GM19438 (cell line): ENCODE results near the gene MAPKBP1.
"Not testable (repeated sequence)": the region's sequence is repeated elsewhere in the genome, so short reads cannot be mapped to it uniquely, and the experiment has no call there.

Experiments
- ATAC-seq: cut with Tn5 transposase; IDR thresholded peaks from one replicate; pipeline ENCODE4 v1.9.1; 2021; ENCODE audit warnings: low read depth; ENCODE audit not compliant: unreplicated experiment

The MAPKBP1 gene, protein sequence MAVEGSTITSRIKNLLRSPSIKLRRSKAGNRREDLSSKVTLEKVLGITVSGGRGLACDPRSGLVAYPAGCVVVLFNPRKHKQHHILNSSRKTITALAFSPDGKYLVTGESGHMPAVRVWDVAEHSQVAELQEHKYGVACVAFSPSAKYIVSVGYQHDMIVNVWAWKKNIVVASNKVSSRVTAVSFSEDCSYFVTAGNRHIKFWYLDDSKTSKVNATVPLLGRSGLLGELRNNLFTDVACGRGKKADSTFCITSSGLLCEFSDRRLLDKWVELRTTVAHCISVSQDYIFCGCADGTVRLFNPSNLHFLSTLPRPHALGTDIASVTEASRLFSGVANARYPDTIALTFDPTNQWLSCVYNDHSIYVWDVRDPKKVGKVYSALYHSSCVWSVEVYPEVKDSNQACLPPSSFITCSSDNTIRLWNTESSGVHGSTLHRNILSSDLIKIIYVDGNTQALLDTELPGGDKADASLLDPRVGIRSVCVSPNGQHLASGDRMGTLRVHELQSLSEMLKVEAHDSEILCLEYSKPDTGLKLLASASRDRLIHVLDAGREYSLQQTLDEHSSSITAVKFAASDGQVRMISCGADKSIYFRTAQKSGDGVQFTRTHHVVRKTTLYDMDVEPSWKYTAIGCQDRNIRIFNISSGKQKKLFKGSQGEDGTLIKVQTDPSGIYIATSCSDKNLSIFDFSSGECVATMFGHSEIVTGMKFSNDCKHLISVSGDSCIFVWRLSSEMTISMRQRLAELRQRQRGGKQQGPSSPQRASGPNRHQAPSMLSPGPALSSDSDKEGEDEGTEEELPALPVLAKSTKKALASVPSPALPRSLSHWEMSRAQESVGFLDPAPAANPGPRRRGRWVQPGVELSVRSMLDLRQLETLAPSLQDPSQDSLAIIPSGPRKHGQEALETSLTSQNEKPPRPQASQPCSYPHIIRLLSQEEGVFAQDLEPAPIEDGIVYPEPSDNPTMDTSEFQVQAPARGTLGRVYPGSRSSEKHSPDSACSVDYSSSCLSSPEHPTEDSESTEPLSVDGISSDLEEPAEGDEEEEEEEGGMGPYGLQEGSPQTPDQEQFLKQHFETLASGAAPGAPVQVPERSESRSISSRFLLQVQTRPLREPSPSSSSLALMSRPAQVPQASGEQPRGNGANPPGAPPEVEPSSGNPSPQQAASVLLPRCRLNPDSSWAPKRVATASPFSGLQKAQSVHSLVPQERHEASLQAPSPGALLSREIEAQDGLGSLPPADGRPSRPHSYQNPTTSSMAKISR (N-terminal part only)

DNA sequence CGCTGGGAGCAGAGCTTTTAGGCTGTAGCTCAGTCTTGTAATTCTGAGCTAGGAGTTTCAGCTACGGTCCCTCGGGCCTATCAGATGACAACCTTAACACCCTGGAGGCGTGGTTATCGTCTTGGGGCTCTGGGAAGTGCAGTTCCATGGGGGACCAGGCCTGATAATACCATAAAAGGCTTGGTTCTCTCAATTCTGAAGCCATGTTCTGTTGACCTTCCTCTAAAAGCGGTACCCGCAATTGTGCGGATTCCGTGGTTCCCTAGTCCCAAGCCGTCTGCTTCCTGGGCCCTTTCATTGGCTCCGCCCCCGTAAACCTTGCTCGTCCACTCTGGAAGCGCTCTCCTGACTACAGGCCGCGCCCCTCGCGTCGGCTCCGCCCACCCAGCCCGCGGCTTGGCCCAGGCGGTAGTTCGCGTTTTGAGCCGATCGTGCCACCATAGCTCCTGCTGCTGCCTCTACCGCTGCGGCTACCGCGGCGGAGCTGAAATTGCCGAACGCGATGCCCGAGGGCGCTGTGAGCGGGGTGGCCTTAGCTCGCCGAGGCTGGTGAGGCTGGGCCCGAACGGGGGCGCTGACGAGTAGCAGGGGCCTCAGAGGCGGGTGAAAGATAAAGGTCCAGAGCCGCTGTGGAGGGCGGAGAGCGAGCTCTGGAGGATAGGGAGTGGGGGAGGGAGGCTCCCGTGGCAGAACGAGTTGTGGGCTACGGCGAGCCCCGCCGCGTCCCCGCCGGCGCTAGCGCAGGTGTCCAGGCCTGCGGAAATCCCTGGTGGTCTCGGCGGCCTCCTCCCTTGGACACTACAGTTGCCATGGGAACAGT lies at the start of gene MAPKBP1:
TSS of gene MAPKBP1 (plus strand) at position 423 of the 820 bp plus-strand sequence. CDS start 792 bp downstream, outside the sequence.
- peak; percentile 75 for ATAC-seq

DNA sequence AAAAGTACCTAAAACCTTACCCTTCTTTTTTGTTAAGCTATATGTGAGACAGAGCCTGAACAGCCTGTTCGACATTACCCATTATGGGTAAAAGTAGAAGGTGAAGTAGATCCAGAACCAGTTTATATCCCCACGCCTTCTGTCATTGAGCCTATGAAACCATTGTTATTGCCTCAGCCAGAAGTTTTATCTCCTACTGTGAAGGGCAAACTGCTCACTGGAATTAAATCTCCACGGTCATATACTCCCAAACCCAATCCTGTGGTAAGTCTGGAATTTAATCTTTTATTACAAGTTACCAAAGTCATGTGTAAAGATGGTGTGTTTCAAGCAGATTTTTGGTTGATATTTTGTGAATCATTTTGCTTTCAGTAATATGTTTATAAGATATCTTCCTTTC lies 47.1 kb upstream of the MAPKBP1 start:
- ATAC-seq = no peak

DNA sequence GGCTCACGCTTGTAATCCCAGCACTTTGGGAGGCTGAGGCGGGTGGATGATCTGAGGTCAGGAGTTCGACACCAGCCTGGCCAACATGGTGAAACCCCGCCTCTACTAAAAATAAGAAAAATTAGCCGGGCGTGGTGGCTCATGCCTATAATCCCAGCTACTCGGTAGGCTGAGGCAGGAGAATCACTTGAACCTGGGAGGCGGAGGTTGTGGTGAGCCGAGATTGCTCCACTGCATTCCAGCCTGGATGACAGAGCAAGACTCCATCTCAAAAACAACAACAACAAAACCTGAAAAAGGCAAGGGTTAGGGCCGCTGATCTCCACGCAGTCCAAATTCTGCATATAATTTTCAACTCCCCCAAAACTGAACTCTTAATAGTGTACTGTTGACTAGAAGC lies 46.2 kb upstream of the MAPKBP1 start:
- ATAC-seq = not testable (repeated sequence)

DNA sequence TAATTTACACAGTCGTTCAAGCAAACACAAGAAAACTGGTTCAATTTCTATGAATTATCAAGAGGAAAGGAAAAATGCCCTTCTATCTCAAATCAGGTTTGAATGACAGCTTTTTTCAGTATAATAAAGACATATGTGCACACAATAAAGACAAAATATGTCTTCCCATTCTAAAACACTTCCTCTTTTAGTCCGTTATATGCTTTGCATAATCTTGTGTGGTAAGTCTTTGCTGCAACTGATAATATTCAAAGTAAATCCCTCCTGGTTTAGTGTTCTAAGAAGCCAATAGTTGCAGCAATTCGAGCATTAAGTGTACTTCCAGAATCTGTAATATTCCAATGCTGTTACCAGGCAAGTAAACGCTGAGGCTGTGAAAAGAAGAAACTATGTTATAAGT lies 43.7 kb upstream of the MAPKBP1 start:
- no peak for ATAC-seq

DNA sequence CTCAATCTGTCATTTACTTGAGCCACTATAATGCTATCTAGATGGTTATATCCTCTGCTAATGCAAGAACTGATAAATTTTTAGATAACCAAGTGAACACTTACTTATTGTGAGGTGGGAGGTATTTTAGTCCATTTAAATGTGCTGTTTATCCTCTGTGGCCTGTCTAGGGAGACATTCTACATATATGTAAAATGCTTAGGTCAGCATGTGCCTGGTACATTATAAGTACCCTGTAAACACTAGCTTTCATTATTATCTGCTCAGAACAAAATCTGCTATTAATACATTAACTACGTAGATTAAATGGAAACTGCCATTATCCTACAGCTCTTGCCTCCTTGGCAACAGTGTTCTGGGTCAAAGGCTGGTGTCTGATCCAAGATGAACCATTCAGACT lies 41.8 kb upstream of the MAPKBP1 start:
- no peak for ATAC-seq

DNA sequence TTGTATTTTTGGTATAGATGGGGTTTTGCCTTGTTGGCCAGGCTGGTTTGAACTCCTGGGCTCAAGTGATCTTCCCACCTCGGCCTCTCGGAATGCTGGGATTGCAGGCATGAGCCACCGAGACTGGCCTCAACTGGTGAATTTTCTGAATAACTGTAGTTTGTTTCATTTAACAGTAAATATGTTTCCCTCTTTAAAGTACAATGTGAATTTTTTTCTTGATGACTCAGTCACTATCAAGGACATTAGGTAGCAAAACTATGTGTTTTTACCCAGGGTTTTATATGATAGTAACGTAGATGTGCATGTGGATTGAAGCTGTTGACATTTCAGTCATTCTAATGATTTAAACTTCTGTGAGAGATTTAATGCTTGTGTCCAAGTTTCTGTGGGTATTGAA lies 40.2 kb upstream of the MAPKBP1 start:
- no peak for ATAC-seq

DNA sequence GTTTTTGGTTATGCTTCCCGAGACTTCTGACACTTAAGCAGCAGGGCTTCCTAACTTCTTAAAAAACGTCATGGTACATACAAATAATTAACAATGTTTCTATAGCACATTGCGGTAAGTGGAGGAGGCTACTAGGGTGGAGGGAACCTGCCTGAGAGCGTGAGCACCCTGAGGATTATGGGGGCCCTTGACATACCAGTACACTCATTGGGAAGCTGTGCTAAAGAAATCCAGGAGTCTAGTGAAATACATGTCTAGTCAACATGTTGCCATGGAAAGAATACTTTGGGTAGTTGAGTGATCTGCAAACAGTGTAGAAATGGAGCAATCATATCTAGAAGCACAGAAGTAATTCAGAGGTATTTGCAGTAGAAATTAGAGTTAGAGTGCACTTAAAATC lies 39.2 kb upstream of the MAPKBP1 start:
- ATAC-seq = no peak

DNA sequence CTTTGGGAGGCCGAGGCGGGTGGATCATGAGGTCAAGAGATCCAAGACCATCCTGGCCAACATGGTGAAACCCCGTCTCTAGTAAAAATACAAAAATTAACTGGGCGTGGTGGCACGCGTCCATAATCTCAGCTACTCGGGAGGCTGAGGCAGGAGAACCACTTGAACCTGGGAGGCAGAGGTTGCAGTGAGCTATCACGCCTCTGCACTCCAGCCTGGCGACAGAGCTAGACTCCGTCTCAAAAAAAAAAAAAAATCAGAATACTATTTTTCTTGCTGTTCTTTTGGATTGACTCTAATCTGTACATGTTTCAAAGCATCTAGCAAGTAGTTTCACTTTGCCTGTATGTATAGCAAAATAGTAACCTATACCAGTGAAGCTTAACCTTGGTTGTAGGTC lies 38.8 kb upstream of the MAPKBP1 start:
- not testable (repeated sequence) for ATAC-seq

DNA sequence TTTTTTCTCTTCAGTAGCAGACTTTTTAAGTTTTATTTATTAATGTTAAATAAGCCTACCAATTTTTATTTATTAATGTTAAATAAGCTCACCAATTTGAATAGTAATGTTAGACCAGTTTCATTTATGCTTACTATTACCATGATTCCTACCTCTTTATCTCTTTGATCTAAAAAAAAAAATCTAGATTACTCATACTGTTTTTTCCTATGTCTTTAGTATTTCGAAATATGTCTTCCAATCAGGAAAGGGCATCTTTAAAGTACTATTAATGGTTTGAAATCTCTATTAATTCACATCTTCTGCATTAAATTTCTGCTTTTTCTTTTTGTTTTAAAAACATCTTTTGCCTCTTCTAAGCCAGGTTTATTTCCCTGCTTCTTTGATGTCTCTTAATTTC lies 27.5 kb upstream of the MAPKBP1 start:
- no peak for ATAC-seq

DNA sequence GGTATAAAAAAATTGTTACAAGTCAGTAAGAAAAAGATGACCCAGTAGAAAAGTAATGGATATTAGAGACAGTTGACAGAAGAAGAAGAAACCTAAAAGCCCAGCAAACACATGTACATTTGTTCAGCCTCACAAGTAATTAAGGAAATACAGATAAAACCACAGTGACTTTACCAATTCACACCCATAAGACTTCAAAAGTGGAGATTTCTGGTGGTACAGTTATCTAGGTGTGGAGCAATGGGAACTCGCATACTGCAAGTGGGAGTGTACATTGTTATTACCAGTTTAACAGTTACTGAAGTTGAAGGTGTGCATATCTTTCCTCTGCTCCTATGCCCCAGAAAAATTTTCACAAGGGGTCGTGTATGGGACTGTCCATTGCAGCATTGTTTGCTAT lies 18.1 kb upstream of the MAPKBP1 start:
- ATAC-seq = no peak

DNA sequence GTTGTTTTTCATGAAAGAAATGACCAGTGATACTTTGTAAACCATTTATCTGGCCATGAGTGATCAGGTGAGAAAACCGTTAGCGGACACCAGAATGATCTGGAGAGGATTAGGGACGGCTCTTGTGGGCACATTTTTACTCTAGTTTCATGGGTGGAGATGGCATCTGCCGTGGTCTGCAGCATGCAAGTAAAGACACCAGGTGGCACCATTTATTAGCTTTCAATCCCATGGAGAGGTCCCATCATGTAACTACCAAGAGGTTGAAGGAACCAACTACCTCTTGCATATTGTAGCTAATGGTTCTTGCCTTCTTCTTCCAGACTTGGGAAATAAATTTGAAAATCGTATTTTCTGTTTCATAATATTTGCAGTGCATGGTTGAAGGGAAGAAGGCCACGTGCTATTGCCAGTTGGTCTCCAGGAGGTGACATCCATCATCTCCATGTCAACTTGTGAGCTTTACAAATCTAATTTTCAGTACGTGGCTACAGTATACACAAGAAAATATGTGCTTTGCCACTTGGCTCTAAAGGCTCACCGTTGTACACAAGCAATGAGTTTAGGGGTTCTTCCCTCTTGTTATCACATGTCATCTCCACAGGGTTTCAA lies 1.5 kb upstream of the MAPKBP1 start:
- ATAC-seq = no peak

DNA sequence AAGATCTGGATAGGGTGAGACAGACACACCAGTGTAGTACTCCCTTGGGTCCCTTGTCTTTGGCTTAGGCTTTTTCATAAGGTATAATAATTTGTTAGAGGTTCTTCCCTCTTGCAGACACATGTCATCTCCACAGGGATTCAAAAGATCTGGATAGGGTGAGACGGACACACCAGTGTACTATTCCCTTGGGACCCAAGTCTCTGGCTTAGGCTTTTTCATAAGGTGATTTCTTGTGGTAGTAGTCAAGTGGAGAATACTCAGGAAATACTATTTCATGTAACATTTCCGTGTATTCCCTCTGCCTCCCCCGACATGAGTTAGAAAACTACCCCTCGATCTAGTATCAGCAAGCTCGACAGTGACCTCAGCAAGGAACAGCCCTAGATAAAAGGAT lies 954 bp upstream of the MAPKBP1 start:
- no peak for ATAC-seq

DNA sequence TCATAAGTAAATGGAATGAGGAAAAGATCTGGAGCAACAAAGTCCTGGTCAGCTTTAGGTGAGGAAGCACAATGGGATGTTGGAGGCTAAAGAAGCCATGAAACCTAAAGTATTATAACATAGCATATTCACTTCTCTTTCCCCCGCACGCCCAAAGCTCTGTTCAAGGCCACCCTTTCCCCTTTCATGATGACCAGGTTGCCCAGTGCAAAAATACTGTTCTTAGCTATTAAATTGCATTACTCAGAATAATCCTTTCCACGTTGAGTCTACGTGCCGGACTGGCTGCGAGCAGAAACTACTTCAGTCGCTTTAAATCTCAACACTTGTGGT lies 589 bp upstream of the MAPKBP1 start:
- no peak for ATAC-seq

DNA sequence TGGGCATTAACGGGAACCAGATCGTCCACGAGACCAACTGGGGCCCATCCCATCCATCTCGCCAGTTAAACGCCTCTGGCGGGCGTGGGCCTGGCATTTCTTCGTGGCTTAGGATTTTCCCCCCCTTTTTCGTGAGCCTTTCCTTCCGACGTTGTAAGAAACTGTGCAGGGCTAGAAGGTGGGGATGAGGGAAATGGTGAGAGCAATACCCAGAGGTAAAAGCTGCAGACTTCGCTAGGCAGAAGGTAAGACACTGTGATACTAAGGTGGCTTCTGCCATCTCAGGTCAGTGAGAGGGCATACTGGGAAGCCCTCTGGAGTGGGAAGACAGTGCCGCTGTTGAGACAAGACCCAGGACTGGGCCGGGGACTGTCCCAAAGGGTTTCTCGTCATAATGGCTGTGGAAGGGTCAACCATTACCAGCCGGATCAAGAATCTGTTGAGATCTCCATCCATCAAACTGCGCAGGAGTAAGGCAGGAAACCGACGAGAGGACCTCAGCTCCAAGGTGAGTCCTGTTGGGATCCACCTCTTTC lies 666 bp downstream of the MAPKBP1 start:
- no peak for ATAC-seq

DNA sequence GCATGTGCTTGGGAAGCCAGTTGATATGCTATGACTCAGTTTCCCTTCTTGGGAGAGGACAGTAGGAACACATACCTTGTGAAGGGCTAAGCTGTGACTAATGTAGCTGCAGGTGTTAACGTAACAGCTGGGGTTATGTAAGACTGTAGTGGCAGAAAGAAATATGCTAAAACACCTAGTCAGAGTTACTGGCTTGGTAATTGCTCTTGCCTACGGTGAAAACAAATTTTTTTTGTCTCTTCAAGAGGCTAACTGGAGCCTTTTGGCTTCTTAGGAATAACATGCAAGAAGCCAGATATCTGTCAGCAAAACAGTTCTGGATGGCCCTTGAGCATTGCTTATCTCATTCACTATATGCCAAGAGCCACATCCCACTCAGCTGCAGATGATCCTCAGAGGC lies 1.4 kb downstream of the MAPKBP1 start:
- ATAC-seq = no peak

DNA sequence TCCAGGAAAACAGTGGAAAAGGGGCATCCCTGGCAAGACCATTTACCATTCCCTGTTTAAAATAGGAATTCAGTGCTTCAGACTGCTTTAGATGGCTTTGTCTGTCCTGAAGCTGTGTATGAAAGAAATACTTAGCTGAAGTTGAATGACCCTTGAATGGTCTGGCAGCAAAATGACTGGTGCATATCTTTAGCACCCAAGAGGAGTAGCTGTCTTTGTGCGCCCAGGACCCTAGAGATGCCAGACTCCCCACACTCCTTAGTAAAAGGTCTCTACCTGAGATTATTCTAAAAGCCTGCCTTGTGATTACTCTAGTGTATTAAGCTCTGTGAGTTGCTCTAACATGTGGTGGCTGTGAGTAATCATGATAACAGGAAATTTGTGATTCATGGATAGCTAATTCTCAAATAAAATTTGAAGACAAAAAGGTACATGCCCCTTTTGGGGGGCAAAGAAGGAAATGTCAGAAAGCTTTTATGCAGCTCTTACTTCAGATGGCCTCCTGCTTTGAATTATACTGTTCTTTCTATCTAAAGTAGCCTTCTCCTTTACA lies 3.2 kb downstream of the MAPKBP1 start:
- ATAC-seq = no peak

DNA sequence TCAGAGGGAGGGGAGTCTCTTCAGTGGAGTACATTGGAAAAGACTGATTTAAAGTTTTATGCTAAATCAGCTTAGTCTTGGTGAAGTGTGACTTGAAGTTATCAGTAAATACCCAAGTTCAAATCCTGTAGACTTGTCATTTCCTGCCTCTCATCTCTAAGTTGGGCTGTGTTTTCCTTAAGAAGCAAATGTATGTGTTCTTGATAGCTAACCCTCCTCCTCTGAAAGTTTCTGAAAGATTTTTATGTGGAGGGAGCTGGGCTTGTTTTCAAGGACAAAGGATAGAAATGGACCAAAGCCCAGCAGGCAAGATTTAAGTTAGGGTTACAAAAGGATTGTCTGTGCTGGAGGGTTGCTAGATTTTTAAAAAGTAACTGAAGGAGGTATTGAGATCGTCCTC lies 4.2 kb downstream of the MAPKBP1 start:
- ATAC-seq = no peak

DNA sequence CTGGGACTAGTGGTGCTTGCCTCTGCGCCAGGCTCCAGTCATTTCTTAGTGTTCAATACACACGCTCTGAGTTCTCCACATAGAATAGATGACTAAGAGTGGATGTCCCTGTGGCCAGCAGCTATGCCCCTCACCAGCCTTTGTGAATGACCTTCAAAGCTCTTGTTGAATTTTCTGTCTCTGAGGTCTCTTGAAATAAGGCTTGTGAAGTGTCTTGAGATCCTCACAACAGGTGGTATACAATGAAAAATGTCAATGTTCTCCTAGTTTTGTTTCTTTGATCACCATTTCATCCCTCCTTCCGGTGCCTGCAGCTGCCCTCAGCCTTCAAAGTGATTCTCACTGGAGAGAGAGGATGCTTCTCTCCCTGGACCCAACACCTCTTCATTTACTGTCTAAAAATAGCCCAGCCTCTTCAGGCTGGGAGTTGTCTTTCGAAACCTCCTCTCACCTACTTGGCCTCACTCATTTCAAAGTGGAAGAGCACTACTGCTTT lies 5.4 kb downstream of the MAPKBP1 start:
- ATAC-seq = no peak

DNA sequence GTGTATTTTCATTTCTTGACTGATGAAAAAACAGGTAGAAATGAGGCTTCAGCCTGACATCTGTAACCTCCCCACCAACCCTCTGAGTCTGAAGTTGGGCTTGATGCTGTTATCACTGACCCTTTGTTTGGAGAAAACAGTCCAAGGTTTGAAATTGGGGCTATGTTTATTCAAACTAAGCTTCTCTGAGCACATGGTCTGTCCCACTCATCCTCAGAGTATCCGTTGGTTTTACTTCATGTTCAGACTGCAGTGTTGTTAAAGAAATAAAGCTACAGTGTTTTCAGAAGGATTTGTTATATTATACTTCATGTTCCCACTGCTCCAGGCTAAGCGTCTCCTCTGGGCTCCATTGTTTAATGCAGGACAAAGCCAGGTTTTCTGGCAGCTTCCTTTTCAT lies 6.0 kb downstream of the MAPKBP1 start:
- no peak for ATAC-seq
